B cell (primary cell): ENCODE data around the gene YIF1A. TPM values are rescaled to one million over a fixed set of nuclear protein-coding genes. Genes with fewer than 3 reads are reported as not detected.

ENCODE experiments used
- ATAC-seq: fragments of 200-7000 bp; cut with Tn5 transposase; one replicate; pipeline ENCODE4 v1.10.0; 2021; ENCODE audit warnings: low read depth, mild to moderate bottlenecking, moderate number of reproducible peaks, moderate library complexity
- CTCF ChIA-PET: fragments of 350-600 bp; sonication (Branson Sonifier 250); formaldehyde crosslinking; loops from one replicate; lab custom pipeline; 2021; ENCODE audit warnings: antibody characterized with exemption, inconsistent platforms; lab: Charles Lee
- POLR2A ChIA-PET: fragments of 350-600 bp; sonication (Branson Sonifier 250); formaldehyde crosslinking; loops from one replicate; lab custom pipeline; 2021; ENCODE audit warnings: antibody characterized with exemption; lab: Charles Lee
- DNase-seq: peaks from one replicate; pipeline ENCODE4 v3.0.0; 2013
- H2AFZ ChIP-seq: 2 replicates; pipeline ENCODE4 v1.6.1; 2012; ENCODE audit warnings: mild to moderate bottlenecking, low read depth, low read length; ENCODE audit not compliant: insufficient read depth, poor library complexity, severe bottlenecking
- H3K27ac ChIP-seq, 2 donors: 1 replicate in 1 of 2; 2 replicates in 1 of 2; pipeline ENCODE4 v1.5.1; 2012 to 2013; ENCODE audit warnings: low read length in 2 of 2, mild to moderate bottlenecking in 2 of 2, moderate library complexity in 1 of 2
- H3K27me3 ChIP-seq, 4 experiments: fragments of 200-600 bp in 1 of 4; sonication (generic) in 1 of 4; replicated peaks in 1 of 4; 1 replicate in 2 of 4; 2 replicates in 2 of 4; pipeline versions ENCODE4 v1.6.1 to v1.7.0; 2013 to 2016; ENCODE audit warnings: low read length in 3 of 4, mild to moderate bottlenecking in 2 of 4, mixed read lengths in 1 of 4, moderate library complexity in 1 of 4; ENCODE audit not compliant: insufficient read depth in 4 of 4, control insufficient read depth in 3 of 4; ENCODE audit errors: control extremely low read depth in 1 of 4
- H3K36me3 ChIP-seq, 2 experiments: replicated peaks in 1 of 2; 1 replicate in 1 of 2; 2 replicates in 1 of 2; pipeline versions ENCODE4 v1.6.1 to v1.7.1; 2013; ENCODE audit warnings: low read length in 1 of 2; ENCODE audit not compliant: insufficient read depth in 2 of 2, control insufficient read depth in 1 of 2; ENCODE audit errors: control extremely low read depth in 1 of 2, extremely low read depth in 1 of 2
- H3K4me1 ChIP-seq, 2 donors: fragments of 200-600 bp in 1 of 2; sonication (generic) in 1 of 2; 1 replicate in 1 of 2; 2 replicates in 1 of 2; pipeline versions ENCODE4 v1.5.1 to v1.6.1; 2013 to 2017; ENCODE audit warnings: low read length in 2 of 2; ENCODE audit not compliant: control insufficient read depth in 2 of 2, insufficient read depth in 2 of 2
- H3K4me2 ChIP-seq: replicated peaks from 2 replicates; pipeline ENCODE3; 2012; ENCODE audit warnings: mild to moderate bottlenecking, low read depth, low read length; ENCODE audit not compliant: poor library complexity, severe bottlenecking
- H3K4me3 ChIP-seq, 5 experiments: fragments of 200-600 bp in 1 of 5; sonication (generic) in 1 of 5; 1 replicate in 3 of 5; 2 replicates in 2 of 5; pipeline versions ENCODE4 v1.5.1 to v1.7.0; 2011 to 2016; ENCODE audit warnings: low read length in 4 of 5, mild to moderate bottlenecking in 4 of 5, low read depth in 2 of 5, control low read depth in 1 of 5, moderate library complexity in 1 of 5; ENCODE audit not compliant: insufficient read depth in 1 of 5; ENCODE audit errors: control extremely low read depth in 1 of 5, extremely low read depth in 1 of 5
- H3K79me2 ChIP-seq: fragments of 200-600 bp; sonication (generic); one replicate; pipeline ENCODE4 v1.6.0; 2016; ENCODE audit warnings: low read length; ENCODE audit not compliant: control insufficient read depth, insufficient read depth
- H3K9ac ChIP-seq: fragments of 200-600 bp; sonication (generic); 2 replicates; pipeline ENCODE4 v1.6.1; 2017; ENCODE audit warnings: mild to moderate bottlenecking, low read length, moderate library complexity
- H3K9me3 ChIP-seq, 3 donors: one replicate each; pipeline versions ENCODE4 v1.6.1 to v1.7.1; 2013; ENCODE audit warnings: low read length in 2 of 3; ENCODE audit not compliant: control insufficient read depth in 2 of 3, insufficient read depth in 1 of 3; ENCODE audit errors: control extremely low read depth in 1 of 3
- H4K20me1 ChIP-seq: 2 replicates; pipeline ENCODE4 v1.6.0; 2012; ENCODE audit warnings: mild to moderate bottlenecking, low read length; ENCODE audit not compliant: insufficient read depth, control insufficient read depth, poor library complexity, severe bottlenecking
- H3K27ac Mint-ChIP-seq: one replicate; pipeline ENCODE4 v1.8.0; 2021; ENCODE audit warnings: mixed read lengths
- H3K27me3 Mint-ChIP-seq: one replicate; pipeline ENCODE4 v1.8.0; 2021; ENCODE audit warnings: mixed read lengths
- H3K4me1 Mint-ChIP-seq: one replicate; pipeline ENCODE4 v1.8.0; 2021; ENCODE audit warnings: mixed read lengths
- H3K4me3 Mint-ChIP-seq: one replicate; pipeline ENCODE4 v1.8.0; 2021; ENCODE audit warnings: mixed read lengths
- H3K9me3 Mint-ChIP-seq: one replicate; pipeline ENCODE4 v1.8.0; 2022; ENCODE audit warnings: mixed read lengths; ENCODE audit not compliant: insufficient read depth
- CTCF ChIP-seq: fragments of 200-600 bp; IDR thresholded peaks from one replicate; pipeline ENCODE4 v1.8.0; 2022; ENCODE audit warnings: antibody characterized with exemption, mild to moderate bottlenecking
- EZH2 ChIP-seq: IDR thresholded peaks from 2 replicates; pipeline ENCODE4 v1.6.1; 2012; ENCODE audit warnings: borderline replicate concordance, low read depth, mild to moderate bottlenecking, moderate library complexity, low read length; ENCODE audit not compliant: insufficient read depth, poor library complexity, severe bottlenecking
- WGBS: methylation state at CpG from one replicate; pipeline ENCODE4 v1.1.5; 2013; ENCODE audit warnings: missing lambda C conversion rate; ENCODE audit not compliant: insufficient coverage; 5-methylcytosine and 5-hydroxymethylcytosine counted together
- intact Hi-C: fragments of 100-400 bp; cut with micrococcal nuclease; formaldehyde crosslinking; loops from one replicate; pipeline ENCODE4 v1.10.0; 2022
- polyA plus RNA-seq: library from polyadenylated mRNA; depleted of rRNA; stranded (reverse); fragments of >200 nt; gene quantifications from 2 replicates; pipeline ENCODE4 v1.2.3, GENCODE V29; 2012
- total RNA-seq, 2 donors: library from RNA; stranded (reverse); fragments of 120-200 nt in 1 of 2; gene quantifications; 1 replicate in 1 of 2; 2 replicates in 1 of 2; pipeline versions ENCODE4 v1.2.3 to v1.2.4, GENCODE V29; 2013 to 2022

YIF1A gene
- total and polyA plus RNA-seq, 2 donors (not counting 1 experiment from before 2014, with no cell fraction given): 43.9 to 95.0 TPM

GRCh38 chr11:66317723-66318599, 29.0 kb upstream of the YIF1A start:
- Mint-ChIP-seq H3K27ac (peak overlapping the region; percentile 98), H3K9me3 (no peaks in the 10 kb centered on the region), H3K4me1 (peaks cover 42% of the 10 kb centered on the region), H3K27me3 (no peaks in the 10 kb centered on the region), H3K4me3 (peak overlapping the region; percentile 91)
- CTCF ChIA-PET: interaction anchor here (0.6 to 2.0 kb wide), 7 partner anchors 9 to 29 kb away, joined by 3 to 6 read pairs (median 4); partner anchors contain the start of gene YIF1A
- peaks cover 34 to 37% of the 10 kb centered on the region in 2 donors for H3K4me1 ChIP-seq
- H3K9me3 ChIP-seq: no peaks in the 10 kb centered on the region
- peak overlapping the region in 4 of 5 experiments; percentile 6 to 51 (median 20) for H3K4me3 ChIP-seq
- peak overlapping the region; percentile 76 to 95 for H3K27ac ChIP-seq
- POLR2A ChIA-PET: interaction anchor here (1.1 to 1.4 kb wide), 3 partner anchors 30 to 54 kb away, joined by 3 to 6 read pairs (median 5); partner anchors contain the start of genes RAB1B and SLC29A2
- peak overlapping the region; percentile 47 for H3K9ac ChIP-seq
- ATAC-seq (peak; percentile 74), DNase-seq (peak; percentile 89)
- 7% methylated on average over 14 of the region's 16 CpGs for WGBS
- no peak for TF ChIP-seq CTCF
- no peak for TF ChIP-seq EZH2
- H3K36me3 ChIP-seq: no peaks in the 10 kb centered on the region
- no peaks in the 10 kb centered on the region for H4K20me1 ChIP-seq
- peak overlapping the region; percentile 77 for H3K4me2 ChIP-seq
- H3K79me2 ChIP-seq: no peaks in the 10 kb centered on the region
- peak overlapping the region; percentile 50 for H2AFZ ChIP-seq
- intact Hi-C loops: loop anchor here (1.0 kb wide), 1 partner anchor 10 kb away; no protein-coding TSS in a partner anchor
- no peaks in the 10 kb centered on the region for H3K27me3 ChIP-seq
